IMR-90 (cell line): ENCODE measurements around the gene SGCA.

Experiments used
- CTCF ChIP-seq: conservative IDR thresholded peaks from 2 replicates; pipeline ENCODE4 v1.5.1; 2012; ENCODE audit warnings: mild to moderate bottlenecking, low read depth, low read length, improper control_type of control experiment
- FOS ChIP-seq: fragments of 150-350 bp; IDR thresholded peaks from 2 replicates; pipeline ENCODE4 v1.6.1; 2016; ENCODE audit warnings: low read depth, low read length
- MAFK ChIP-seq: IDR thresholded peaks from 2 replicates; pipeline ENCODE4 v1.6.1; 2012; ENCODE audit warnings: low read depth, low read length, improper control_type of control experiment
- MAZ ChIP-seq: IDR thresholded peaks from 2 replicates; pipeline ENCODE4 v1.6.1; 2012; ENCODE audit warnings: low read depth, mild to moderate bottlenecking, low read length, improper control_type of control experiment, moderate library complexity, borderline replicate concordance
- MXI1 ChIP-seq: IDR thresholded peaks from 2 replicates; pipeline ENCODE4 v1.6.1; 2012; ENCODE audit warnings: low read depth, mild to moderate bottlenecking, low read length, moderate library complexity, borderline replicate concordance
- POLR2A ChIP-seq: IDR thresholded peaks from 2 replicates; pipeline ENCODE4 v1.6.1; 2012; ENCODE audit warnings: mild to moderate bottlenecking, low read depth, low read length
- RCOR1 ChIP-seq: IDR thresholded peaks from 2 replicates; pipeline ENCODE4 v1.6.1; 2012; ENCODE audit warnings: mild to moderate bottlenecking, low read length, improper control_type of control experiment; ENCODE audit not compliant: insufficient replicate concordance
- USF2 ChIP-seq: fragments of 150-350 bp; IDR thresholded peaks from 2 replicates; pipeline ENCODE4 v1.6.1; 2017; ENCODE audit warnings: mild to moderate bottlenecking, antibody characterized with exemption, low read length, low read depth

GRCh38 chr17:50167371-50167770 lies 1.6 kb downstream of the SGCA start:
- TF ChIP-seq CTCF (no peak), FOS (no peak), MXI1 (no peak), POLR2A (no peak), MAFK (no peak), USF2 (no peak), MAZ (no peak), RCOR1 (no peak)
